ENCODE results near the gene RAPGEF4. TPM values are rescaled to one million over a fixed set of nuclear protein-coding genes. Genes with fewer than 3 reads are reported as not detected.

Gene RAPGEF4
- total RNA-seq, 4 donors from 2014 or later, result 1.4 to 5.5 (median 1.8) TPM

DNA sequence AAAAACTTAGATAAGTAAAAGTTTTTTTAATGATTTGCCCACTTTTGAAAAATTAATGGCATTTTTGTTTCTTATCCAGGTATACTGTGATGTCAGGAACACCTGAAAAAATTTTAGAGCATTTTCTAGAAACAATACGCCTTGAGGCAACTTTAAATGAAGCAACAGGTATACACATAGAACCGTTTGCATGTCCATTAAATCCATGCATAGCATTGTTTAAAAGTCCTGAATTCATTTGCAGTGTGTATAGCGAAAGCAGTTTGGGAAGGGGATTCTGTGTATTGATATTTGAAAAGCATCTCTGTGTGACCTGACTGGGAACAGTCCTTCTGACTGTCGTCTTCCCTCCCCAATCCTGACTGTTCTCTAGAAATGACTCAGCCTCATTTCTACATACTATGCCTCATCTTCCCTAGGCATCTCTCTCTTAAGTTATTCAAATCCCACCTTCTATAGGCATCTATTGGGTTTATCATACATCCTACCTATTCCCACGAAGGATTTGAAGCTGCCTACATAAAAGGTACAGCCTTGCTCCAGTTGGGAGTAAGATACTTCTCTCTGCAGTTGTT lies 260.8 kb downstream of the RAPGEF4 start:
- Histone ChIP-seq H3K4me3 (no peak overlapping the region), H3K27ac (peak overlapping the region in 2 of 4 donors; percentile 11 to 35), H3K4me1 (peaks cover 35 to 48% of the 10 kb centered on the region in 2 donors), H3K27me3 (no peaks in the 10 kb centered on the region), H3K36me3 (no peaks in the 10 kb centered on the region), H3K9me3 (no peaks in the 10 kb centered on the region)
- TF ChIP-seq CTCF (IDR thresholded peaks at IDR 0.05 in 4 of 5, conservative IDR thresholded peaks at IDR 0.05 in 1 of 5), result no peak
- TF ChIP-seq POLR2A (IDR thresholded peaks at IDR 0.05), result no peak
- ATAC-seq, result no peak
- intact Hi-C loops (cut with DNase I; ENCODE audit: low total_unique reads), result no loop called here
- DNase-seq, result no peak
- in situ Hi-C loops (cut with MboI; ENCODE audit: low sequenced_read_pairs in 4 of 4), result no loop called here

GRCh38 chr2:172997031-172997430 lies 261.4 kb downstream of the RAPGEF4 start:
- peaks cover 38 to 52% of the 10 kb centered on the region in 2 donors for H3K4me1 ChIP-seq
- no peaks in the 10 kb centered on the region for H3K36me3 ChIP-seq
- intact Hi-C loops (cut with DNase I; ENCODE audit: low total_unique reads) (no loop called here), in situ Hi-C loops (cut with MboI; ENCODE audit: low sequenced_read_pairs in 4 of 4) (no loop called here)
- ATAC-seq, result no peak
- no peak overlapping the region for H3K4me3 ChIP-seq
- TF ChIP-seq CTCF (IDR thresholded peaks at IDR 0.05 in 4 of 5, conservative IDR thresholded peaks at IDR 0.05 in 1 of 5), result no peak
- TF ChIP-seq POLR2A (IDR thresholded peaks at IDR 0.05), result no peak
- H3K27ac ChIP-seq, result peak overlapping the region in 2 of 4 donors; percentile 11 to 35
- DNase-seq, result no peak
- H3K9me3 ChIP-seq, result no peaks in the 10 kb centered on the region
- no peaks in the 10 kb centered on the region for H3K27me3 ChIP-seq

DNA sequence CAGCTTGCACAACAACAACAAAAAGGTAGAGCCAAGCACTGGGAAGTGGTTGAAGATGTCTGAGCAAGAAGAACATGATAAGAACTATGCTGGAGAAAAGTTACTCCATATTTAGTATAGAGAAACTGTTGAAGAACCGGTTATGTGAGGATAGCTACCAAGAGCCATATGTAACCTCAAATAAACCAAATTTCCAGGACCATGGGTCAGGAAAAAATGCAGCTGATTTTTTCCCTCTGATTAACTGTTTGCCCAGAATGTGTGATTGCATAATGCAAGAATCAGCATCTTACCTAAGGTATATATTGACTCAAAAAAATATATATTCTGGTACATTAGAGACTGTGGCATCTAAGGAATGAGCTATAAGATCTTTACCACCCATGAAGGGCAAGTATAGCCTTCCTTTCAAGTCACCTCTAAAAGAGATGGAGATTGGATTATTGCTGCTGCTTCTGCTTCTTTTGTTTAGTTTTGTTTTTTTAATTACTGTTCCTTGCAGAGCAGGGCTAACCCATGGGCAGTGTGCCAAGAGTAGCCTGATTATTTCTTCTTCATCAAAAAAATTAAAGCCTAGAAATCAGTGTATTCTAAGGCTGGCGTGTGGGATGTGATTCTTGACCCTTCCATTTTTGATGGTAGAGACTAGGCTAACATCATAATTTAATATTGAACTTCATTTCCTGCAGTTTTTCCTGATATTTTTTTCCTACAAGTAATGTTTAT lies 263.1 kb downstream of the RAPGEF4 start:
- in situ Hi-C loops (cut with MboI; ENCODE audit: low sequenced_read_pairs in 4 of 4), result no loop called here
- ATAC-seq (no peak), DNase-seq (no peak)
- Histone ChIP-seq H3K9me3 (no peaks in the 10 kb centered on the region), H3K4me3 (no peak overlapping the region), H3K36me3 (no peaks in the 10 kb centered on the region), H3K27me3 (no peaks in the 10 kb centered on the region), H3K27ac (peak overlapping the region; percentile 81 to 93 (median 88)), H3K4me1 (peaks cover 54 to 69% of the 10 kb centered on the region in 2 donors)
- no peak for TF ChIP-seq POLR2A (IDR thresholded peaks at IDR 0.05)
- no peak for TF ChIP-seq CTCF (IDR thresholded peaks at IDR 0.05 in 4 of 5, conservative IDR thresholded peaks at IDR 0.05 in 1 of 5)
- intact Hi-C loops (cut with DNase I; ENCODE audit: low total_unique reads), result no loop called here

DNA sequence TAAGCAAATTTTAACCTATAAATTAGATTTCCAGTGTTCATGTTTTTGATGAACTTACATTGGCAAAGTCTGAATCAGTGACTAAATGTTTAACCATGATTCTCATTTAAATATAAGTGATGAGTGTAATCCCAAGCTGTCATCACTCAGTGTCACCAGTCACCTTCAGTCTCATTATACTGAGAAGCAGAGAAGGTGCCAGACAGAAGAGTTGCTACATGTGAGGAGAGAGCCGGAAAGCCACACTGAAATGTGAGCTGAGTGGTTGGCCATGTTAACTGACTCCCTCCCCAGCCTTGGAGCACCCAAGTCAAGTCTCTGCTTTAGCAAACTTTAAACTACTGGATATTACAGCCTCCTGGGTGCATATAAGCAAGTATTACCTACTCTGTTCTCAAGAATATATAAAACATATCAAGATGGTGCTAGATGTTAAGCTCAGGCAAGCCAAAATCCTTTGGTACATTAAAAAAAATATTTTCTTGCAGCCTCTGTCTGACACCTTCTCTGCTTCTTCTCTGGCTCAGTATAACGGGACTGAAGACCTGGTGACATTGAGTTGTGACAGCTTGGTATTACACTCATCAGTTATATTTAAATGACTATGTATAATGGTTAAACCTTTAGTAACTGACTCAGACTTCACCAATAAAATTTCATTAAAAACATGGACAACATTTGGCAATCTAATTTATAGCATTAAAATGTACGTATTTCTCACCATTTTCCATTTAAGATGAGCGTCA lies 264.2 kb downstream of the RAPGEF4 start:
- in situ Hi-C loops (cut with MboI; ENCODE audit: low sequenced_read_pairs in 4 of 4) (no loop called here), intact Hi-C loops (cut with DNase I; ENCODE audit: low total_unique reads) (no loop called here)
- H3K4me1 ChIP-seq, result peaks cover 59 to 76% of the 10 kb centered on the region in 2 donors
- DNase-seq (peak; percentile 80 to 88), ATAC-seq (peak; percentile 92 to 93)
- no peaks in the 10 kb centered on the region for H3K36me3 ChIP-seq
- H3K27me3 ChIP-seq, result no peaks in the 10 kb centered on the region
- H3K4me3 ChIP-seq, result peak overlapping the region in 1 of 4 donors; percentile 8
- H3K27ac ChIP-seq, result peak overlapping the region; percentile 81 to 93 (median 88)
- TF ChIP-seq CTCF (IDR thresholded peaks at IDR 0.05 in 4 of 5, conservative IDR thresholded peaks at IDR 0.05 in 1 of 5) (no peak), POLR2A (IDR thresholded peaks at IDR 0.05) (peak in 1 of 2 donors; percentile 39)
- no peaks in the 10 kb centered on the region for H3K9me3 ChIP-seq
